GM18858 (cell line): ENCODE measurements around the gene GHRHR.

Experiments used
- ATAC-seq: cut with Tn5 transposase; IDR thresholded peaks from one replicate; pipeline ENCODE4 v1.9.1; 2021; ENCODE audit not compliant: unreplicated experiment

Gene GHRHR

DNA sequence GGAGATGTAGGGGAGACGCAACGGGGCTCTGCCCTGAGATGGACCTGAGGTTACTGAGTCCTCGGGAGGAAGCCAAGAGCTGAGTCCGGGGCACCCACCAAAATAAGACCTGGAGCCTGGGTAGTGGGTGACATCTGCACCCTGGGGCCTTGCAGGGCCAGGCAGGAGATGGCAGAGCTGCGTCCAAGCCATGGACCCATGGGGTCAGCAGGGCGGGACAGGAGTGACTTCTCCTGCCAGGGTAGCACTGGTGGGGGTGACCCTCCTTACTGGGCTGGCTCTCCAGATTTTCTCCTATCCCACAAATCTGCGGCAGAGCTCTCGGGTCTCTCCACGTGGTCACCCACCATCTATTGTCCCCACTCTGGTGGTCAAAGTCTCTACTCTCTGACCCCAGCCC, 2.1 kb downstream of the GHRHR start:
- ATAC-seq = no peak

DNA sequence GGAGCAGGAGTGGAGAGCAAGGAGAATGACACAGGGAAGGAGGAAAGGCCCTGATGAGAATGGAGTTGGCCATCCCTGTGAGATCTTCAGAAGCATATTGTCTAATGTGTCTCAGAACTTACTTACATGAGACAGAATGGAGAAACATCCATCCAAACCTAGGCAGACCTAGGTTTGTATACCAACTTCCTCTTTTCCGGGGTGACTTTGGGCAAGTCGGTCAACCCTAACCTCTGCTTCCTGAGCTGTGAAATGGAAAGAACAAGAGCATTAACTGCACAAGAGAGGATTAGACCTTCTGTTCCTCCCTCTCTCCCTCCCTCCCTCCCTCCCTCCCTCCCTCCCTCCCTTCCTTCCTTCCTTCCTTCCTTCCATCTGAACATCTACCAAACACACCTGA, 4.5 kb downstream of the GHRHR start:
- ATAC-seq = peak; percentile 51

DNA sequence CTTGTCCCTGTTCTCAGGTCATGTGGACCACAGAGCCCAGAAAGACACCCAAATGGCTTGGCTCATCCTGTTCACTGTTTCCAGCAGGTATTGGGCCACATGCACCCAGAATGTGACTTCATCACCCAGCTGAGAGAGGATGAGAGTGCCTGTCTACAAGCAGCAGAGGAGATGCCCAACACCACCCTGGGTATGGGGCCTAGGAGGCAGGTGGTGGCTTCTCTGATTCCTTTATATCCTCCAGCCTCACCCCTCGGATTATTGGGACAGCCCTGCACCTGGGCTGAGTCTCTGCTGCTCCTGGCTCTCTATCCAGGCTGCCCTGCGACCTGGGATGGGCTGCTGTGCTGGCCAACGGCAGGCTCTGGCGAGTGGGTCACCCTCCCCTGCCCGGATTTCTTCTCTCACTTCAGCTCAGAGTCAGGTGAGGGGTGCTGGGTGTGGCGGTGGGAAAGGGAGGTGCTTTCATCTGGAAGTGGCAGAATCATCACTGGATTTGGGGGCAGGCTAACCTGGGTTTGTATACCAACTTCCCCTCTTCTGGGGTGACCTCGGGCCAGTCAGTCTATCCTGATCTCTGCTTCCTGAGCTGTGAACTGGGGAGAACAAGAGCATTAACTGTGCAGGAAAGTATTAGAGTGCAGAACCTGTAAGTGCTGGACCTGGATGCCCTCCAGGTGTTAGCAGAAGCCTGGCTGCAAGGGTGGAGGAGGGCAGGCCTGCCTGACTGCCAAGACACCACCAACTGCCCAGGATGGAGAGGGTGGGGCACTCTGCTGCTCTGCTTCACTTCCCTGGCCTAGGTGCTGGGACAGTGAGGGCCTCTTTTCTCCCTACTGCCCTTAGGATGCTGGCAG, 5.2 kb downstream of the GHRHR start:
- peak; percentile 32 for ATAC-seq

DNA sequence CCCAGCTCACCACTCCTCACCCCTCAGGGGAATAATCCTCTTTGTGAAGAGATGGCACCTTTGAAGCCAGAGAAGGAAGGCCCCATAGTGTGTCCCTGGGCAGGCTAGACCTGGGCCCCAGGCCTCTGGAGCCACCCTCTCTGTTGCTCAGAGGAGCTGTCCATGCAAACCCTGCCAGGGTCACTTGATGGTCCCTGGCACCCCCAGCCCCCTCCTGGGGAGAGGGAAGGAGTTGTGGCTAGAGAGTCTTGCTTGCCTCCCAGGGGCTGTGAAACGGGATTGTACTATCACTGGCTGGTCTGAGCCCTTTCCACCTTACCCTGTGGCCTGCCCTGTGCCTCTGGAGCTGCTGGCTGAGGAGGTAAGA, 5.8 kb downstream of the GHRHR start:
- ATAC-seq = no peak

DNA sequence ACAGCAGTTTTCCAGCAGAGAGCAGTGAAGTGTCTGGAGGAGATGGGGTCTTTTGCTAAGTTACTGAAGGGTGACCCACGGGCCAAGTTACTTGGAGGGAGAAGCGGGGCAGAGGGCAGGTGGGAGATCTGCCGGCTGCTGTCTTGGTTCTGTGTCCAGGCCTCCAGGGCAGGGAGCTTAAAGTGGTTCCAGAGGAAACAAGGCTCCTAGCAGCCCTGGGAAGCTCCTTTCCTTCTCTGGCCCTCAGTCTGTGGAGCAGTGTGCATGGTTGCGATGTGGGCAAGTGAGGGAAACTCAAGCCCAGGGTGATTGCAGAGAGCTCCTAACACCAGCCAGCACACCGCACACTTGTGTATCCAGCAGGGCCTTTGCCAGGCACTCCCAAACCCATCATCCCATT, 6.3 kb downstream of the GHRHR start:
- ATAC-seq = no peak

DNA sequence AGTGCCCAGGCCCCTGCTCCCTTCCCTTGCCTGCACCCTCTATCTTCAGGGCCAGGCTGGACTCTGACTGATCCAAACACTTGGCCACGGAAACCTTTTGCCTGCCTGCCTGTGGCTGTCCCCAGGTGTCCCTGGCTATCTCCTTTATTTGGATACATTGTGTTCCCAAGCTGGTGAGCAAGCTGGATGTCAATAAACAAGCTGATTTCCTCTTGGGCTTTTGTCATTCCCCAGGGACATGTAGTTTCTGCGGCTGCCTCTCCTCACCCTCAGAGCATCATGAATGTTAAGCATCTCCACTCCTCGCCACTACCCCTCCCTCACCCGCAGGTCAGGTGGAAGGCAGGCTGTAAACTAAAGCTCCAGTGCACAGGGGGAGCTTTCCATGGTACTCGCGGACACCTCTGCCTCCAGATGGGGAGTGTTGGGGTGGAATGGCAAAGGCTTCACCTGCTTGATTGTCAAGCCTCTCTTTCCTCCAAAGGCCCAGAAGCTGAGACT, 6.9 kb downstream of the GHRHR start:
- ATAC-seq = no peak

DNA sequence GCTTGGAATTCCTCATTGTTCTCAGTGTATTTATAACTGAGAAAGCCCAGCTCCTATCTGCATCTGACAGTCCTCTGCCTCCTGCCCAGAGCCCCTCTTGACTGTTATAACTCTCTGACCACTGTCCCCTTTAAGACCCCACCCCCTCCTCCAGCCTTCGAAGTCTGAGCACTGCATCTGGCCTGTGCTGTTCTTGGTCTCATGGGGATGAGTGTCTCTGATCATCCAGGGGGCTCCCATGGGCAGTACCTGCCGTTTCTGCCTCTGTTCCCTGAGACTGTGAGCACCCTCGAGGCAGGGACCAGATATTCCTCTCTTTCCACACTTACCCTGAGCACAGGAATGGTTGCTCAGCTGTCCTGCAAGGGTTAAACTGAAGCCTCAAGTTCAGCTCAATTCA, 7.7 kb downstream of the GHRHR start:
- ATAC-seq = no peak

DNA sequence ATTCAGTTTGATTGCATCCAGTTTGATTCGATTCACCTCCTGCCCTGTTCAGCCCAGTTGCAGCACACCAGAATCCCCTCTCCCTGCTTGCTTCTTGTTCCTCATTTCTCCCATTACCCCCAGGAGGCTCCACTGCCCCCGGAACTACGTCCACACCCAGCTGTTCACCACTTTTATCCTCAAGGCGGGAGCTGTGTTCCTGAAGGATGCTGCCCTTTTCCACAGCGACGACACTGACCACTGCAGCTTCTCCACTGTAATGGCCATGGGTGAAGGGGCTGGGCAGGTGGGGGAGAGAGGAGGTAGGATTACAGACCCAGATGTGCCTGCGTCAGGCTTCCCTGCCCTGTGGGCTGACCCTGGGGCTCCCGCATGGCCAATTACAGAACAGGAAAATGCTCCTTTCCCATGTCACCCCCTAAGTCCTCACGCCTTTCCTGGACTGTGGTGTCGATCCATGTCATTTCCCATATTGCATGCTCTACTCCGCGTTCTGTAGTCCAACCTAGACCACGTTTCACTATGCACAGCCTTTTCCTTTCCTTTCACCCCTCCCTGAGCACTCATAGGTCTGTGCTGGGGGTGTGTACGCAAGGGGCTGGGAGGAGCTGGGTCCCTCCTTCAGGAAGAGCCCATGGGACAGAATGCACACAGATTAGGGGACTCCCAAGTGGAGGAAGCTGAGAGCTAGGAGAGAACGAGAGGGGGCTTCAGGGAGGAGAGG, 8.2 kb downstream of the GHRHR start:
- ATAC-seq = no peak

DNA sequence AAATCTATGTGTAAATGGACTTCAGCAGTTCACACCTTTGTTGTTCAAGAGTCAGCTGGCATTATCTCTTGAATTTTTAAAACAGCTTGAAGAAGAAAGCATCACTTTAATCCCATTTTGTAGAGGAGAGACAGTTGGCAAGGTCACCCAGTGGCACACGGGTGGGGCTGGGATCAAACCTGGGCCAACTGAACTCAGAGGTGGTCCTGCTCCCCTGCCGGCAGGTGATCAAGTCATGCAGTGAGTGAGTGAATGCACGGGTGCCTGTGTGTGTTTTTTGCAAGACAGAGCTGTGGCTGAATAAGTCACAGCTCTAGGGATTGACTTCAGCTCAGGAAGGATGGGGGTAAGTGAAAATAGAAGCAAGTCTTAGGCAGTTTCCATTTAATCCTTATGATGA, 9.5 kb downstream of the GHRHR start:
- no peak for ATAC-seq

DNA sequence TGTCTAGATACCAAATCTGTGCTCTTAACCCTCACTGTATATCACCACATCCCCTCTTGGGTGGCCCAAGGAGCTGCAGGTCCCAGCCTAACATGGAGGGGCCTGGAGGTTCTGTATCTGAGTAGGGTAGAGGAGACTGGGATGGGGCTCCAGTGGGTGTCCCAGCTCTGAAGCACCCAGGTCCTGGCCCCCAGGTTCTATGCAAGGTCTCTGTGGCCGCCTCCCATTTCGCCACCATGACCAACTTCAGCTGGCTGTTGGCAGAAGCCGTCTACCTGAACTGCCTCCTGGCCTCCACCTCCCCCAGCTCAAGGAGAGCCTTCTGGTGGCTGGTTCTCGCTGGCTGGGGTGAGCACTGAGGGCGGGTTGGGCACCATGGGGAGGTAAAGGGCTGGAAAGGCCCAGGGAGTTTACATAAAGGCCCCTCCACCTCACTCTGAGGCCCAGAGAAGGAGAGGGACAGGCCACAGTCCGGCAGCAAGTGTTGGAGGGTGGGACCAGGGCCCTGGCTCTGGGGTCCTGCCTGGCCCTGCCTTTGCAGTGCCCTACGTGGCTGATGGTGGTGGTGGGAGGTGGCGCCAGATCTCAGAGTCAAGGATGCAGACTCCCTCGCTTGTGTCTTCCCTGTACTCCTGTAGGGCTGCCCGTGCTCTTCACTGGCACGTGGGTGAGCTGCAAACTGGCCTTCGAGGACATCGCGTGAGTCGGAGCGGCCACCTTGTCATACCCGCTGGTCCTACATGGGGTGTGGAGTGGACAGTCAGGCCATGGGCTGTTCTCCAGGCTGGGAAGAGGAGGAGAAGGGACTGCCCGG, 10.2 kb downstream of the GHRHR start:
- ATAC-seq = no peak

DNA sequence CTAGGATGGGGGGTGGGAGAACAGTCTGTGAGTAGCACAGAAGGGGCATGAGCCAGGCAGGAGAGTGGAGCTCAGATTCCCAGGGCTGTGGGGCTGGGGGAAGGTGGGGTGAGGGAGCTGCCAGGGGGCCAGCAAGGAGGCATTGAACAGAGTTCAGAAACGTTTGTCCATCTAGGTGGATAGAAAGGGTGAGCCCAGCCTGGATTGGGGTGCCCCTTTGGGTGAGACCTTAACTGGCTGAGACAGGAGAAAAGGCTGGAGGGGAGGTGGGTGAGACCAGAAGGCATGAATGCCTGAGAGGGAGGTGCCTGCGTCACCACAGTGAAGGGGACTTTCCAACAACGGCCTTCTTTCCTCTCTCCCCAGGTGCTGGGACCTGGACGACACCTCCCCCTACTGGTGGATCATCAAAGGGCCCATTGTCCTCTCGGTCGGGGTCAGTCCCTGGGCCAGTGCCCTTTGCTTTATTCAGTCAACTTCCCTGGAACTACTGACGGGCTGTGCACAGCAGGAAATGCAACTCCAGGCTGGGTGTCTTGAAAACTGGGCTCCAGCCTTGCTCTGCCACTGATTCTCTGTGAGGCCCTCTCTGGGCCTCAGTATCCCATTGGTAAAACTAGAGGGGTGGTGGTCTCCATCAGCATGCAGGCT, 11.0 kb downstream of the GHRHR start:
- ATAC-seq = peak; percentile 94

DNA sequence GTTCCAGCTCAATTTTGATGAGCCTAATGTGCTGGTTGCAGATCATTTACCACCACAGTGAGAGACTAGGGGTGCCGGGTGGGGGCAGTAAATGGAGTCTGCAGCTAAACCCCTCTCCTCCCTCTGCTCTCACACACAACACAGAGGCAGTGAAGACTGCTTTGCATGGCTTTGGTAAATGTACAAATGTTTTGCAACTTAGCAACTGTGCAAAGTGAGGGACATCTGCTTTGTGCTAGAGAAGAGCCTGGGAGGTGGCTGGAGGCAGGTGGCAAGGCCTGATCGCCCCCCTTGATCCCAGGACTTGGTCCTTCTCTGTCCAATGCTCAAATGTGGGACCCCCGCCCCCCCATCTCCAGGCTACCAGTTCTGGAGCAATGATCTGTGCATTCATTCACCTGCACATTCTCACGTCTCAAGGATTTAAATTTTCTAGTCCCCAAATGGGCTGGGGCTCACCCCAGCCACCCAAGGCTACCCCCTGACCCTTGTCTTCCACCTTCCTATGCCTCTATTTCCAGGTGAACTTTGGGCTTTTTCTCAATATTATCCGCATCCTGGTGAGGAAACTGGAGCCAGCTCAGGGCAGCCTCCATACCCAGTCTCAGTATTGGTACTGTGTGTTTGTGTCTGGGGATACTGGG, 11.6 kb downstream of the GHRHR start:
- no peak for ATAC-seq

DNA sequence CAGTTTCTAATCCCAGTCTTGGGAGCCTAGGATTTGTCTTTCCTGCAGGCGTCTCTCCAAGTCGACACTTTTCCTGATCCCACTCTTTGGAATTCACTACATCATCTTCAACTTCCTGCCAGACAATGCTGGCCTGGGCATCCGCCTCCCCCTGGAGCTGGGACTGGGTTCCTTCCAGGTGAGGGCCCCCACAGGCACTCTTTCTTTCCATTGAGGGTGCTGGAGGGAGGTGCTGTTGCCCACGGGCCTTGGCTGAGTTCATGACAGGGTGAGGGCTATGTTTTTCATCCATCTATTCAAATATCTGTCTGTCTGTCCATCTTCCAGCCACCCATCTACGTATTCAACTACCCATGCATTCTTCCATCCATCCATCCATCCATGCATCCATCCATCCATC, 12.6 kb downstream of the GHRHR start:
- ATAC-seq = no peak

DNA sequence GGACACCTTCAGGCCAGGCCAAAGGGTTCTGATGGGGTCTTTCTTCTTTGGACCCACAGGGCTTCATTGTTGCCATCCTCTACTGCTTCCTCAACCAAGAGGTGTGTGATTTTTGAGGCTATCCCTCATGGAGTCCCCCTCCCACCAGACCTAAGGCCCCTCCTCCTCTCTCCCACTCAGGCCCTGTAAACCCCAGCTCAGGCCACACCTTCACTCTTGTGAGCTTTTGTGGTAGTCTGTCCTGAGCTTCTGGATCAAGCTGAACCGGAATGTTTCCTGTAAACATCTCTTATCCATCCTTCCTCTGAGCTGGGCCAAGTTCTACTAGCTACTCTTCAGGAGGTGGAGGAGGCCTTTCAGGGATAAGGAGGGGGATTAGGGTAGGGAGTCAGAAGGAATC, 13.5 kb downstream of the GHRHR start:
- no peak for ATAC-seq

DNA sequence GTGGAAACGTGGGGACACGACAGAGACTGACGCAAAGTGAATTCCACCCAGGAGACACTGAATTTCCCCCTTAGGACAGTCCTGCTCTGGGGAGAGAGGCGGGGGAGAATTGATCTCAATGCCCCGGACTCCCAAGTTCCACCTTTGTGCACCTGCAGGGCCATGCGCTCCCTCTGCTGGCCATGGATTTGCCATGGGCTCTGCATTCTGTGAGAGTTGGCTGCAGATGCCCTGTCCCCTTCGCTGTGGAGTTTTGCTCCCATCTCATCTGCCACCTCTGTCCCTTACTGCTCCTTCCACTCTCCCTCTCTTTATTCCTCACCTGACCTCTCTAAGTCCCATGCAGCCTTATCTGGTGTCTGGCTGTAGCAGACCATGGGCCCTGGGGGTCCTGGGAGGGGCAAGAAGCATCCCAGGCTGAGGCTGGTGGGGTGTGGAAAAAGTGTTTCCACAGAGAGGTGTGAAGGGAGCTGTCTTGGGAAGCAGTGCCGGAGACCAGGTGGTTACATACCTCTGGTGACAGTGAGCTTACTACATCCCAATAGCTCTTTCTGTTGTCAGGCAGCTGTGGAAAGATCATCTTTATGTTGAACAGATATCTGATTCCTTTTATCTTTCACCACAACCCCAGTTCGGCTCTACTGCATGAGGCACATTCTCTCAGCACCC, 14.3 kb downstream of the GHRHR start:
- ATAC-seq = no peak

DNA sequence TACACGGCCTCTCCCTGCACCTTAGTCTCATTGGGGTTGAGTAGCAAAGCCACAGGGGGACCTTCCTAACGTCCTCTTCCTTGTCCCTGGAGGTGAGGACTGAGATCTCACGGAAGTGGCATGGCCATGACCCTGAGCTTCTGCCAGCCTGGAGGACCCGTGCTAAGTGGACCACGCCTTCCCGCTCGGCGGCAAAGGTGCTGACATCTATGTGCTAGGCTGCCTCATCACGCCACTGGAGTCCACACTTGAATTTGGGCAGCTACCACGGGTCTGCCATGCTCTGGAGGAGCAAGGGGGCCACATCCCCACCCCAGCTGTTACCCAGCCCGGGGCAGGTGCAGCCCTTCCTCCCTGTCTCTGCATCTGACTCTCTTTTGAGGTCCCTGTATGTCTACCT, 15.3 kb downstream of the GHRHR start:
- ATAC-seq = no peak

DNA sequence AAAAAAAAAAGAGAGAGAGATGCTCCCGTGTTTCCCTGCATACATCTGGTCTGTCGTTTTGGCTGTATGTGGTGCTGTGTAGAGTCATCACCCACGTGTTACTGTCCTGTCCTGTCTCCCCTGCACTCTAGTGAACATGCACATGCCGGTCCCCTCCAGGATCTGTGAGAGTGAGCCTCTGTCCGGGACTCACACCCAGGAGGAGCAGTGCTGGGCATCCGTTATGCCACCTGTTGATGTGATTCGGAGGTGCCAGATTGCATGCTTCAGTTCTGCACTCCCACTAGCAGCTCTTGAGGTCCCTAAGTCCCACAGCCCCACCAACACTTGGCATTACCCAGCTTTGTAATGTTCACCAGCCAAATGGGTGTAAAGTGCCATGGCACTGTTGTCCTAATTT, 16.4 kb downstream of the GHRHR start:
- ATAC-seq = no peak

DNA sequence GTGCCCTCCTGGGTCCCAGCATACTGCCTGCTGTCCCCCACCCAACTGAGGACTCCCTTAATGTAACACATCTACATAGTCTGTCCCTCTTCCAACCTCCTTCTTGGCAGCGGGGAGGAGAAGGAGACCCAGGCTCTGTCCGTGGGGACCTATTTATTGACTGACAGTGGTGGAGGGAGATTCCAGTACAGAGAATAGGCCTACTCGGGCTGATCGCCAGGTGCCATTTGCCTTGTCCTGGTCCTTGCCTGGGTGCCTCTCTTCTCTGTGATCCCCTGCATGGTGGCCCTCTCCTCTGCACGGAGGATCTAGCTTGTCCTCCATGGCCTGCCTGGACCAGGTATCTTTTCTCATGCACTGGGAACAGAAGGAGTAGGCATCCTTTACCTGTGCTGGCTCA, 17.0 kb downstream of the GHRHR start:
- no peak for ATAC-seq

DNA sequence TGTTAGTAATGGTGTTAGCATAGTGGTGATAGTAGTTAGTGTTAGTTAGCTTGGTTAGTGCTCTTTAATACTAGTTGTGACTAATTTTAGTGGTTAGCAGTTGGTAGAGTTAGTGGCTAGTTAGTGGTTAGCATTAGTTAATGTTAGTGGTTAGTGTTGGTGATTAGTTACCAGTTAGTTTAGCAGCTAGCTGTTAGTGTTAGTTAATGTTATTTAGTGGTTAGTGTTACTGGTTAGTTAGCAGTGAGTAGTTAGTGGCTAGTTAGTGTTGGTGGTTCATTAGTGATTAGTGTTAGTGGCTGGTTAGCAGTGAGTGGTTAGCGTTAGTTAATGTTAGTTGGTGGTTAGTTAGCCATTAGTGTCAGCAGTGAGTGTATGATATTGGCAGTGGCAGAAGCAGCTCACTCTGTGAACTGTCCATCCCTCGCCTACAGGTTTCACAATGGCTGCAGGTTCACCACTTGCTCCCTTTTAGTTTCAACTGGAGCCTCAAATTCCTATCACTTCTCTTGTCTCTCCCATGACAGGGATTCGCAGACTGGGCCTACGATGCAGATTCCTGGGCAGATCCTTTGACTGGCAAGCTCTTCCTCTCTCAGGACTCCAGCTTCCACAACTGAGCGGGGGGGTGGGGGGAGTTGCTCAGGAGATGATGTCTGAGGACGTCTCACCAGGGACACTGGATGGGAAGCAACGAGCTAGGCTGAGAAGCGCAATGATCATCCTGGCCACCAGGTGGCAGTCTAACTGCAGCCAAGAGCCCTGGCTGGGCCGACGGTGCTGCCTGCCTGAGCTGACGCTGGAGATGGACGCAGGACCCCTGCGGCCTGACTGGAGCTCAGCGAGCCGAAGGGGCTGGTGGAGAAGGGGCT, 19.5 kb downstream of the GHRHR start:
- ATAC-seq = peak; percentile 95
